KBM-7 (cell line): ENCODE results near the gene PUM2.
"Not testable (repeated sequence)": the region's sequence is repeated elsewhere in the genome, so short reads cannot be mapped to it uniquely, and the experiment has no call there.

Experiments used
- DNase-seq: peaks from one replicate; pipeline ENCODE4 v3.0.0-alpha.2; 2015
- in situ Hi-C: fragments of 300-500 bp; cut with MboI; formaldehyde crosslinking; loops from 2 replicates; pipeline ENCODE4 v1.14.3; 2020; ENCODE audit warnings: low sequenced_read_pairs, low pct_unique_long_range_greater_than_20kb, mixed read lengths

Gene PUM2

GRCh38 chr2:20304411-20304810 lies 46.2 kb downstream of the PUM2 start:
- no peak for DNase-seq
- in situ Hi-C loops = no loop called here

- no peak for DNase-seq
- in situ Hi-C loops = no loop called here
These were observed 46.7 kb downstream of the PUM2 start for GRCh38 chr2:20303966-20304365.

GRCh38 chr2:20302019-20302418 lies 48.6 kb downstream of the PUM2 start:
- in situ Hi-C loops = no loop called here
- no peak for DNase-seq

GRCh38 chr2:20300656-20301055 lies 50.0 kb downstream of the PUM2 start:
- no peak for DNase-seq
- in situ Hi-C loops = no loop called here

- DNase-seq = no peak
- in situ Hi-C loops = no loop called here
These were observed 51.5 kb downstream of the PUM2 start for GRCh38 chr2:20299113-20299512.

- DNase-seq = no peak
- in situ Hi-C loops = no loop called here
These were observed 56.4 kb downstream of the PUM2 start for GRCh38 chr2:20294231-20294630.

- DNase-seq = no peak
- in situ Hi-C loops = no loop called here
These were observed 57.7 kb downstream of the PUM2 start for GRCh38 chr2:20292984-20293383.

- in situ Hi-C loops = no loop called here
- no peak for DNase-seq
These were observed 58.7 kb downstream of the PUM2 start for GRCh38 chr2:20291846-20292408.

- in situ Hi-C loops = no loop called here
- peak; percentile 75 for DNase-seq
These were observed 59.5 kb downstream of the PUM2 start for GRCh38 chr2:20291106-20291564.

GRCh38 chr2:20288642-20289340 lies 61.9 kb downstream of the PUM2 start:
- in situ Hi-C loops = no loop called here
- no peak for DNase-seq

GRCh38 chr2:20282916-20283592 lies 67.6 kb downstream of the PUM2 start:
- in situ Hi-C loops = no loop called here
- DNase-seq = no peak

- DNase-seq = no peak
- in situ Hi-C loops = no loop called here
These were observed 68.8 kb downstream of the PUM2 start for GRCh38 chr2:20281876-20282275.

- no peak for DNase-seq
- in situ Hi-C loops = no loop called here
These were observed 77.6 kb downstream of the PUM2 start for GRCh38 chr2:20273042-20273441.

- DNase-seq, in situ Hi-C loops: not testable (repeated sequence)
These were observed 82.3 kb downstream of the PUM2 start for GRCh38 chr2:20268317-20268716.

GRCh38 chr2:20267529-20267928 lies 83.1 kb downstream of the PUM2 start:
- in situ Hi-C loops = no loop called here
- no peak for DNase-seq

- in situ Hi-C loops = no loop called here
- DNase-seq = no peak
These were observed 86.0 kb downstream of the PUM2 start for GRCh38 chr2:20264629-20265028.

GRCh38 chr2:20257411-20257810 lies 93.2 kb downstream of the PUM2 start:
- DNase-seq = no peak
- in situ Hi-C loops = no loop called here

- DNase-seq = no peak
- in situ Hi-C loops = no loop called here
These were observed 95.9 kb downstream of the PUM2 start for GRCh38 chr2:20254731-20255130.

- in situ Hi-C loops = no loop called here
These were observed 100.2 kb downstream of the PUM2 start for GRCh38 chr2:20250436-20250835.

GRCh38 chr2:20249170-20249569 lies 101.5 kb downstream of the PUM2 start:
- in situ Hi-C loops = no loop called here
- DNase-seq = no peak

More at GRCh38 chr2:20250436-20250835, 100.2 kb downstream of the PUM2 start:
- DNase-seq = no peak
